ENCODE data around the gene KLHL41.

- TF ChIP-seq CTCF (IDR thresholded peaks at IDR 0.05) (no peak), POLR2A (IDR thresholded peaks at IDR 0.05) (no peak), POLR2AphosphoS5 (IDR thresholded peaks at IDR 0.05) (no peak), EP300 (IDR thresholded peaks at IDR 0.05) (no peak)
Measured at GRCh38 chr2:169512525-169512924, 3.0 kb downstream of the KLHL41 start.

Data from stomach (tissue), 4 donors.